SK-N-SH (cell line): ENCODE measurements around the gene C2orf49. TPM values are rescaled to one million over a fixed set of nuclear protein-coding genes. Genes with fewer than 3 reads are reported as not detected.

Experiments used
- CTCF ChIA-PET: fragments of 300-600, 350-600 bp; formaldehyde crosslinking; extraction: SDS; loops from one replicate; lab custom pipeline; 2021; lab: Yijun Ruan, JAX
- POLR2A ChIA-PET: fragments of 350-600 bp; sonication (Branson Sonifier 250); formaldehyde crosslinking; extraction: SDS; loops from one replicate; lab custom pipeline; 2020; ENCODE audit warnings: antibody characterized with exemption, inconsistent platforms; lab: Yijun Ruan, JAX
- DNase-seq: peaks from one replicate; pipeline ENCODE4 v3.0.0; 2012
- H2AFZ ChIP-seq: fragments of 200-600 bp; sonication (generic); 2 replicates; pipeline ENCODE4 v1.8.1; 2016; ENCODE audit warnings: antibody characterized with exemption, mild to moderate bottlenecking, low read depth
- H3F3A ChIP-seq: fragments of 200-600 bp; sonication (generic); replicated peaks from 2 replicates; pipeline ENCODE3; 2016; ENCODE audit warnings: antibody characterized with exemption, mild to moderate bottlenecking; ENCODE audit not compliant: insufficient read depth
- H3K27ac ChIP-seq, 2 experiments: fragments of 200-500 bp in 1 of 2; fragments of 200-600 bp in 1 of 2; sonication (Bioruptor generic) in 1 of 2; sonication (generic), shearing (Covaris generic) in 1 of 2; 2 replicates each; pipeline versions ENCODE4 v1.5.1 to v1.6.1; 2014 to 2016; ENCODE audit warnings: low read depth in 2 of 2, inconsistent platforms in 1 of 2, low read length in 1 of 2, mild to moderate bottlenecking in 1 of 2, mixed read lengths in 1 of 2
- H3K27me3 ChIP-seq: fragments of 200-600 bp; sonication (generic), shearing (Covaris generic); 2 replicates; pipeline ENCODE4 v1.6.1; 2016; ENCODE audit warnings: mixed run types; ENCODE audit not compliant: insufficient read depth
- H3K36me3 ChIP-seq, 2 experiments: fragments of 200-500 bp in 1 of 2; fragments of 200-600 bp in 1 of 2; sonication (Bioruptor generic) in 1 of 2; sonication (generic) in 1 of 2; replicated peaks in 1 of 2; 2 replicates each; pipeline versions ENCODE3 to v1.5.1; 2014 to 2016; ENCODE audit warnings: low read length in 1 of 2, mild to moderate bottlenecking in 1 of 2; ENCODE audit not compliant: insufficient read depth in 2 of 2, control insufficient read depth in 1 of 2
- H3K4me1 ChIP-seq, 2 experiments: fragments of 200-500 bp in 1 of 2; fragments of 200-600 bp in 1 of 2; sonication (Bioruptor generic) in 1 of 2; sonication (generic), shearing (Covaris generic) in 1 of 2; 2 replicates each; pipeline versions ENCODE4 v1.5.1 to v1.6.1; 2014 to 2016; ENCODE audit warnings: low read depth in 1 of 2, low read length in 1 of 2, mixed run types in 1 of 2; ENCODE audit not compliant: insufficient read depth in 2 of 2, control insufficient read depth in 1 of 2
- H3K4me2 ChIP-seq: fragments of 200-600 bp; sonication (generic), shearing (Covaris generic); 2 replicates; pipeline ENCODE4 v1.6.1; 2017; ENCODE audit warnings: mixed run types
- H3K4me3 ChIP-seq, 2 experiments: fragments of 200-500 bp in 1 of 2; fragments of 200-600 bp in 1 of 2; sonication (Bioruptor generic) in 1 of 2; sonication (generic), shearing (Covaris generic) in 1 of 2; 2 replicates each; pipeline versions ENCODE4 v1.5.1 to v1.8.1; 2014 to 2016; ENCODE audit warnings: low read depth in 2 of 2, inconsistent platforms in 1 of 2, low read length in 1 of 2, mild to moderate bottlenecking in 1 of 2, mixed read lengths in 1 of 2, moderate library complexity in 1 of 2
- H3K79me2 ChIP-seq: fragments of 200-600 bp; sonication (generic); 2 replicates; pipeline ENCODE4 v1.8.1; 2017; ENCODE audit warnings: mild to moderate bottlenecking; ENCODE audit not compliant: insufficient read depth
- H3K9ac ChIP-seq: fragments of 200-600 bp; sonication (generic); 2 replicates; pipeline ENCODE4 v1.6.1; 2017; ENCODE audit warnings: mixed run types
- H3K9me2 ChIP-seq: fragments of 200-600 bp; sonication (generic); 2 replicates; pipeline ENCODE4 v1.6.1; 2017; ENCODE audit warnings: mixed run types
- H3K9me3 ChIP-seq: fragments of 200-600 bp; sonication (generic); 2 replicates; pipeline ENCODE4 v1.6.1; 2017; ENCODE audit warnings: mixed run types, mild to moderate bottlenecking, moderate library complexity
- H4K20me1 ChIP-seq: fragments of 200-600 bp; sonication (generic); 2 replicates; pipeline ENCODE4 v1.6.1; 2017; ENCODE audit warnings: mild to moderate bottlenecking, mixed run types; ENCODE audit not compliant: insufficient read depth
- CTCF ChIP-seq: fragments of 200-600 bp; sonication (generic); IDR thresholded peaks from 2 replicates; pipeline ENCODE4 v1.6.1; 2017; ENCODE audit warnings: antibody characterized with exemption, mild to moderate bottlenecking, moderate library complexity
- ELF1 ChIP-seq: IDR thresholded peaks from 2 replicates; pipeline ENCODE4 v1.4.0; 2012
- EZH2phosphoT487 ChIP-seq: fragments of 200-600 bp; sonication (generic); IDR thresholded peaks from 2 replicates; pipeline ENCODE4 v1.6.1; 2017; ENCODE audit warnings: low read depth, mixed run types, mild to moderate bottlenecking, antibody characterized with exemption, moderate library complexity, borderline replicate concordance
- GATA2 ChIP-seq: sonication (generic); formaldehyde crosslinking; IDR thresholded peaks from 2 replicates; pipeline ENCODE4 v1.5.0; 2020; ENCODE audit warnings: mild to moderate bottlenecking, missing genetic modification reagents
- JUND ChIP-seq: IDR thresholded peaks from 2 replicates; pipeline ENCODE4 v1.4.0; 2012
- MAX ChIP-seq: IDR thresholded peaks from 2 replicates; pipeline ENCODE4 v1.4.0; 2012; ENCODE audit warnings: low read depth
- MEF2A ChIP-seq: IDR thresholded peaks from 2 replicates; pipeline ENCODE4 v1.4.0; 2012; ENCODE audit warnings: low read depth, borderline replicate concordance
- NRF1 ChIP-seq: IDR thresholded peaks from 2 replicates; pipeline ENCODE4 v1.6.1; 2012; ENCODE audit warnings: low read depth, mild to moderate bottlenecking, low read length
- RCOR1 ChIP-seq: fragments of 150-350 bp; IDR thresholded peaks from 2 replicates; pipeline ENCODE4 v1.6.1; 2017; ENCODE audit warnings: antibody characterized with exemption, low read length
- SIN3A ChIP-seq: IDR thresholded peaks from 2 replicates; pipeline ENCODE4 v1.6.1; 2012; ENCODE audit warnings: low read depth, mild to moderate bottlenecking, low read length, moderate library complexity, borderline replicate concordance
- SMC3 ChIP-seq: IDR thresholded peaks from 2 replicates; pipeline ENCODE4 v1.6.1; 2012; ENCODE audit warnings: low read depth, low read length, improper control_type of control experiment
- TCF12 ChIP-seq: IDR thresholded peaks from 2 replicates; pipeline ENCODE4 v1.4.0; 2012
- WGBS: methylation state at CpG from one replicate; pipeline ENCODE4 v1.1.6; 2017; ENCODE audit warnings: low lambda C conversion rate; 5-methylcytosine and 5-hydroxymethylcytosine counted together
- polyA plus RNA-seq, 3 experiments: library from polyadenylated mRNA; depleted of rRNA; stranded (reverse); fragments of >200 nt; gene quantifications; 2 replicates each; pipeline ENCODE4 v1.2.3, GENCODE V29; 2012

C2orf49 gene
- polyA plus RNA-seq, 1 of the 3 experiments (the other 2 are of a cell fraction), result 7.6 TPM

GRCh38 chr2:105380432-105381100, 43.2 kb downstream of the C2orf49 start:
- POLR2A ChIA-PET, result no interaction called here
- peaks cover 71% of the 10 kb centered on the region; the same call in 1 of the 2 replicates for H3K79me2 ChIP-seq

GRCh38 chr2:105381101-105381668, 43.8 kb downstream of the C2orf49 start:
- TF ChIP-seq SIN3A, result no peak
- TF ChIP-seq GATA2, result no peak
- no peak for TF ChIP-seq NRF1
- TF ChIP-seq TCF12, result no peak
- TF ChIP-seq MEF2A, result no peak
- TF ChIP-seq SMC3, result no peak
- no peak for TF ChIP-seq MAX
- no peak for TF ChIP-seq CTCF
- TF ChIP-seq EZH2phosphoT487, result no peak
- TF ChIP-seq RCOR1, result no peak
- TF ChIP-seq ELF1, result no peak
- no peak for TF ChIP-seq JUND
- Histone ChIP-seq H3F3A (peaks cover 5% of the 10 kb centered on the region), H3K9me2 (no peaks in the 10 kb centered on the region), H3K27me3 (no peaks in the 10 kb centered on the region), H3K79me2 (peaks cover 71% of the 10 kb centered on the region; the same call in 1 of the 2 replicates), H3K27ac (no peak overlapping the region), H3K36me3 (peaks cover 21 to 41% of the 10 kb centered on the region in 2 experiments), H3K4me2 (no peak overlapping the region), H3K9me3 (no peaks in the 10 kb centered on the region), H3K4me1 (peaks cover 6% of the 10 kb centered on the region in 2 experiments; a peak in 1 of 4 replicates), H3K9ac (no peak overlapping the region), H2AFZ (no peak overlapping the region), H4K20me1 (peaks cover 15% of the 10 kb centered on the region; the same call in 1 of the 2 replicates), H3K4me3 (no peak overlapping the region)
- ChIA-PET CTCF (interaction anchor here (1.4 to 3.5 kb wide), 2 partner anchors 17 to 140 kb away, joined by 3 to 16 read pairs; partner anchors contain the start of gene FHL2), POLR2A (no interaction called here)
- no peak for DNase-seq
- WGBS, result 89% methylated on average over 14 of the region's 14 CpGs

More at GRCh38 chr2:105380432-105381100, 43.2 kb downstream of the C2orf49 start:
- Histone ChIP-seq H3K4me2 (no peak overlapping the region), H3K27ac (no peak overlapping the region), H4K20me1 (peaks cover 11% of the 10 kb centered on the region; the same call in 1 of the 2 replicates), H3K4me3 (no peak overlapping the region), H3K9ac (no peak overlapping the region), H3K4me1 (peaks cover 6% of the 10 kb centered on the region in 2 experiments; a peak in 1 of 4 replicates), H3K9me2 (no peaks in the 10 kb centered on the region), H3K9me3 (no peaks in the 10 kb centered on the region), H2AFZ (no peak overlapping the region), H3K27me3 (no peaks in the 10 kb centered on the region), H3F3A (peaks cover 5% of the 10 kb centered on the region), H3K36me3 (peaks cover 15 to 43% of the 10 kb centered on the region in 2 experiments)
- WGBS, result 82% methylated on average over 9 of the region's 9 CpGs
- DNase-seq, result no peak
- CTCF ChIA-PET, result interaction anchor here (1.4 to 3.5 kb wide), 2 partner anchors 18 to 141 kb away, joined by 3 to 16 read pairs; partner anchors contain the start of gene FHL2
- TF ChIP-seq MAX (no peak), ELF1 (no peak)
